HepG2 (cell line): Measurements from ENCODE around the gene CCDC34. TPM values are rescaled to one million over a fixed set of nuclear protein-coding genes. Genes with fewer than 3 reads are reported as not detected.

Experiments used
- ATAC-seq: fragments of 200-7000 bp; cut with Tn5 transposase; 3 replicates; pipeline ENCODE4 v1.9.1; 2020; ENCODE audit warnings: mild to moderate bottlenecking, moderate library complexity
- BruUV-seq: library from RNA; stranded (reverse); fragments of 400-500 nt; replicated peaks from 2 replicates; lab custom pipeline; 2021; lab: Mats Ljungman, UMichigan
- CTCF ChIA-PET: fragments of 300-600 bp; formaldehyde crosslinking; extraction: SDS; loops from one replicate; lab custom pipeline; 2021; ENCODE audit warnings: low total read pairs, inconsistent platforms, low intra/inter-chr PET ratio; lab: Yijun Ruan, JAX
- POLR2A ChIA-PET: fragments of 350-600 bp; sonication (Branson Sonifier 250); formaldehyde crosslinking; loops from one replicate; lab custom pipeline; 2020; ENCODE audit warnings: antibody characterized with exemption, inconsistent platforms; lab: Yijun Ruan, JAX
- DNase-seq: peaks from one replicate; pipeline ENCODE4 v3.0.0-alpha.2; 2015; ENCODE audit warnings: low spot score
- FAIRE-seq: peaks from 3 replicates; lab custom pipeline; 2011; peaks lifted over from hg19 to GRCh38; lab: Jason Lieb, UNC
- H2AFZ ChIP-seq: one replicate; pipeline ENCODE4 v1.6.1; 2011; ENCODE audit warnings: low read length, inconsistent platforms
- H3K27ac ChIP-seq: fragments of 300-600 bp; 3 replicates; pipeline ENCODE4 v1.8.0; 2011; ENCODE audit warnings: mixed run types, mild to moderate bottlenecking, mixed read lengths, low read length, inconsistent platforms; ENCODE audit not compliant: insufficient read depth; ENCODE audit errors: extremely low read length
- H3K27me3 ChIP-seq, 2 experiments: fragments of 200-600 bp in 1 of 2; 2 replicates in 1 of 2; 3 replicates in 1 of 2; pipeline versions ENCODE4 v1.6.0 to v1.8.0; 2011; ENCODE audit warnings: low read length in 2 of 2, mild to moderate bottlenecking in 2 of 2, moderate library complexity in 2 of 2, inconsistent platforms in 1 of 2; ENCODE audit not compliant: insufficient read depth in 2 of 2, control insufficient read depth in 1 of 2
- H3K36me3 ChIP-seq, 2 experiments: fragments of 200-600 bp in 1 of 2; replicated peaks in 1 of 2; 2 replicates in 1 of 2; 3 replicates in 1 of 2; pipeline versions ENCODE4 v1.5.1 to v1.8.0; 2011; ENCODE audit warnings: low read length in 2 of 2, inconsistent platforms in 1 of 2; ENCODE audit not compliant: insufficient read depth in 2 of 2, control insufficient read depth in 1 of 2
- H3K4me1 ChIP-seq: 2 replicates; pipeline ENCODE4 v1.5.1; 2012; ENCODE audit warnings: low read length, inconsistent platforms; ENCODE audit not compliant: insufficient read depth
- H3K4me2 ChIP-seq: 2 replicates; pipeline ENCODE4 v1.6.0; 2011; ENCODE audit warnings: low read depth, low read length, inconsistent platforms
- H3K4me3 ChIP-seq, 3 experiments: fragments of 200-600 bp in 1 of 3; sonication (generic), shearing (Covaris generic) in 1 of 3; replicated peaks in 1 of 3; 2 replicates each; pipeline ENCODE4 v1.5.1; 2011 to 2016; ENCODE audit warnings: low read length in 3 of 3, inconsistent platforms in 2 of 3, low read depth in 2 of 3, mild to moderate bottlenecking in 2 of 3, control low read depth in 1 of 3, mixed read lengths in 1 of 3; ENCODE audit not compliant: insufficient read depth in 1 of 3
- H3K79me2 ChIP-seq: one replicate; pipeline ENCODE4 v1.6.1; 2011; ENCODE audit warnings: low read length, inconsistent platforms; ENCODE audit not compliant: insufficient read depth
- H3K9ac ChIP-seq: 2 replicates; pipeline ENCODE4 v1.6.0; 2011; ENCODE audit warnings: mild to moderate bottlenecking, low read depth, low read length, inconsistent platforms; ENCODE audit not compliant: insufficient read depth
- H3K9me3 ChIP-seq: 2 replicates; pipeline ENCODE4 v1.5.1; 2012; ENCODE audit warnings: mild to moderate bottlenecking, low read length
- H4K20me1 ChIP-seq: 2 replicates; pipeline ENCODE4 v1.6.0; 2011; ENCODE audit warnings: inconsistent platforms, mild to moderate bottlenecking, low read length, moderate library complexity; ENCODE audit not compliant: insufficient read depth
- HNF4A ChIP-seq: sonication (generic); formaldehyde crosslinking; IDR thresholded peaks from 2 replicates; pipeline ENCODE4 v1.4.0; 2020; ENCODE audit warnings: missing genetic modification reagents
- JUN ChIP-seq: sonication (generic); formaldehyde crosslinking; IDR thresholded peaks from 2 replicates; pipeline ENCODE4 v1.4.0; 2020; ENCODE audit warnings: mild to moderate bottlenecking, missing genetic modification reagents
- PATZ1 ChIP-seq: sonication (generic); formaldehyde crosslinking; IDR thresholded peaks from 2 replicates; pipeline ENCODE4 v1.4.0; 2020; ENCODE audit warnings: missing genetic modification reagents
- PHF8 ChIP-seq: sonication (generic); formaldehyde crosslinking; IDR thresholded peaks from 2 replicates; pipeline ENCODE4 v1.5.0; 2020; ENCODE audit warnings: missing genetic modification reagents
- RFX5 ChIP-seq: IDR thresholded peaks from 2 replicates; pipeline ENCODE4 v1.6.1; 2011; ENCODE audit warnings: low read depth, low read length, improper control_type of control experiment
- SALL1 ChIP-seq: sonication (generic); formaldehyde crosslinking; IDR thresholded peaks from 2 replicates; pipeline ENCODE4 v1.8.0; 2022; ENCODE audit warnings: mild to moderate bottlenecking, missing genetic modification reagents
- ZFP82 ChIP-seq: sonication (generic); formaldehyde crosslinking; IDR thresholded peaks from 2 replicates; pipeline ENCODE4 v1.5.1; 2020; ENCODE audit warnings: mild to moderate bottlenecking, missing genetic modification reagents, borderline replicate concordance
- ZNF281 ChIP-seq: sonication (generic); formaldehyde crosslinking; IDR thresholded peaks from 2 replicates; pipeline ENCODE4 v1.4.0; 2020; ENCODE audit warnings: missing genetic modification reagents, borderline replicate concordance
- ZNF570 ChIP-seq: sonication (generic); formaldehyde crosslinking; IDR thresholded peaks from 2 replicates; pipeline ENCODE4 v1.4.0; 2020; ENCODE audit warnings: mild to moderate bottlenecking, missing genetic modification reagents, borderline replicate concordance
- WGBS: methylation state at CpG from one replicate; pipeline ENCODE4 v1.1.6; 2017; ENCODE audit warnings: low lambda C conversion rate; 5-methylcytosine and 5-hydroxymethylcytosine counted together
- in situ Hi-C: cut with HindIII; loops from 2 replicates; pipeline ENCODE4 v1.10.0; 2017; ENCODE audit warnings: low pct_unique_long_range_greater_than_20kb; ENCODE audit not compliant: extremely low pct_ligation_motif_present
- intact Hi-C: fragments of 100-400 bp; cut with micrococcal nuclease; formaldehyde crosslinking; loops from one replicate; pipeline ENCODE4 v1.10.0; 2022; ENCODE audit not compliant: unreplicated experiment
- polyA plus RNA-seq, 8 experiments: library from polyadenylated mRNA; depleted of rRNA in 3 of 8; stranded (reverse) in 7 of 8; unstranded in 1 of 8; fragments of >200 nt; fragmentation: Illumina TruSeq in 4 of 8; extraction: Trizol in 4 of 8; gene quantifications; 2 replicates each; pipeline versions ENCODE4 v1.2.1 to v1.2.3, GENCODE V29; 2011 to 2016; ENCODE audit warnings: low read depth in 4 of 8, missing spikeins in 1 of 8, mixed read lengths in 1 of 8; ENCODE audit not compliant: insufficient read depth in 1 of 8
- total RNA-seq, 5 experiments: library from RNA; depleted of rRNA; stranded (reverse); fragments of >200 nt; fragmentation: Illumina TruSeq; extraction: Trizol; gene quantifications; 2 replicates each; pipeline ENCODE4 v1.2.3, GENCODE V29; 2016; ENCODE audit warnings: low read depth in 1 of 5

Gene CCDC34
- total and polyA plus RNA-seq, 2 of the 13 experiments (the other 11 are each of a cell fraction or from before 2014, with no cell fraction given) = 7.6 to 34.3 TPM

- BruUV-seq = no TSS peak
- Histone ChIP-seq H3K4me3 (no peak overlapping the region), H3K4me2 (no peak overlapping the region), H3K27me3 (no peaks in the 10 kb centered on the region), H3K4me1 (peaks cover 50% of the 10 kb centered on the region), H4K20me1 (no peaks in the 10 kb centered on the region), H3K36me3 (no peaks in the 10 kb centered on the region), H3K27ac (no peak overlapping the region), H3K9ac (no peak overlapping the region), H2AFZ (no peak overlapping the region), H3K9me3 (no peaks in the 10 kb centered on the region), H3K79me2 (peaks cover 3% of the 10 kb centered on the region)
- no peak for DNase-seq
- no peak for FAIRE-seq
- WGBS = 95% methylated on average over 3 of the region's 3 CpGs
- ChIA-PET CTCF (no interaction called here), POLR2A (no interaction called here)
- in situ Hi-C loops (no loop called here), intact Hi-C loops (no loop called here)
- TF ChIP-seq JUN (CRISPR knock-in tag) (no peak), ZNF281 (CRISPR knock-in tag) (no peak), RFX5 (no peak), PHF8 (CRISPR knock-in tag) (no peak)
- ATAC-seq = no peak
Observed at GRCh38 chr11:27355575-27356104, 7.4 kb downstream of the CCDC34 start.

- peak; percentile 52 for DNase-seq
- Histone ChIP-seq H3K27ac (peak overlapping the region; percentile 40), H3K36me3 (no peaks in the 10 kb centered on the region), H3K79me2 (peaks cover 3% of the 10 kb centered on the region), H2AFZ (no peak overlapping the region), H3K4me1 (peaks cover 51% of the 10 kb centered on the region), H3K27me3 (no peaks in the 10 kb centered on the region), H3K4me2 (peak overlapping the region; percentile 32; the same call in 1 of the 2 replicates), H3K9me3 (no peaks in the 10 kb centered on the region), H4K20me1 (no peaks in the 10 kb centered on the region), H3K9ac (no peak overlapping the region), H3K4me3 (no peak overlapping the region)
- WGBS = 73% methylated on average over 5 of the region's 5 CpGs
- ChIA-PET CTCF (no interaction called here), POLR2A (no interaction called here)
- FAIRE-seq = no peak
- peak; percentile 23; the same call in 1 of the 2 replicates for TF ChIP-seq PATZ1 (CRISPR knock-in tag)
- TF ChIP-seq ZFP82 (CRISPR knock-in tag) = no peak
- TF ChIP-seq ZNF570 = no peak
- TF ChIP-seq SALL1 (CRISPR knock-in tag) = peak; percentile 15; the same call in 1 of the 2 replicates
- TF ChIP-seq HNF4A = peak; percentile 68
- in situ Hi-C loops (no loop called here), intact Hi-C loops (no loop called here)
- no TSS peak for BruUV-seq
- ATAC-seq = peak; percentile 46; the same call in 2 of the 3 replicates
Observed at GRCh38 chr11:27354359-27354965, 8.6 kb downstream of the CCDC34 start.
